GM19395 (cell line): ENCODE data around the gene SAMD7.
A peak's percentile ranks its signal among the peaks of the same experiment; 100 is the strongest.

ENCODE experiments used
- ATAC-seq: cut with Tn5 transposase; IDR thresholded peaks from one replicate; pipeline ENCODE4 v1.9.1; 2021; ENCODE audit warnings: mild to moderate bottlenecking, moderate library complexity; ENCODE audit not compliant: unreplicated experiment

The SAMD7 gene

GRCh38 chr3:169965562-169966427, 54.4 kb downstream of the SAMD7 start:
- peak; percentile 30 for ATAC-seq

DNA sequence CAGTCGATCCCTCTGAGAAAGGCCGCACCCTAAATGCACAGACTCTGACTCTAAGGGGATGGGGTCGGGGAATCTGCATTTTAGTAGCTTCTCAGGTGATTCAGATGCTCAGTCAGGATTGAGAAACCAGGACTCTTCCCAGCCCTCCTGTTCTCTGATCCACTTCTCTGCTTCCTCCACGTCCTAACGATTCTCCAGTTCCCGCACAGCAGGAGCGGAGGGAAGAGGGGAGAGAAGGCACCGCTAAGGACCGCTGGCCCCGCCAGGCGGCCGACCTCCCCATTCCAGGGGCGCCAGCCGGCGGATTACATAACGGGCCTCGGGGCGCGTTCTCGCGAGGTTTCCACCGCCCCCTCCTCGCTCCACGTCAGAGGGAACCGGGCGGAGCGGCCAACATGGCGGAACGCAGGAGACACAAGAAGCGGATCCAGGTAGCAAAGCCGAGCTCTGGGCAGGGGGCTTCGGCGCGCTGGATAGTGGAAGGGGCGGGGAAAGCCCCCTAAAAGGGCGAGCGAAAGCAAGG, 55.1 kb downstream of the SAMD7 start, which contains the start of gene SEC62:
Gene SEC62 (plus strand): TSS at position 380 of the 523 bp plus-strand sequence. CDS start 16 bp downstream, at position 396.
- peak; percentile 88 for ATAC-seq

DNA sequence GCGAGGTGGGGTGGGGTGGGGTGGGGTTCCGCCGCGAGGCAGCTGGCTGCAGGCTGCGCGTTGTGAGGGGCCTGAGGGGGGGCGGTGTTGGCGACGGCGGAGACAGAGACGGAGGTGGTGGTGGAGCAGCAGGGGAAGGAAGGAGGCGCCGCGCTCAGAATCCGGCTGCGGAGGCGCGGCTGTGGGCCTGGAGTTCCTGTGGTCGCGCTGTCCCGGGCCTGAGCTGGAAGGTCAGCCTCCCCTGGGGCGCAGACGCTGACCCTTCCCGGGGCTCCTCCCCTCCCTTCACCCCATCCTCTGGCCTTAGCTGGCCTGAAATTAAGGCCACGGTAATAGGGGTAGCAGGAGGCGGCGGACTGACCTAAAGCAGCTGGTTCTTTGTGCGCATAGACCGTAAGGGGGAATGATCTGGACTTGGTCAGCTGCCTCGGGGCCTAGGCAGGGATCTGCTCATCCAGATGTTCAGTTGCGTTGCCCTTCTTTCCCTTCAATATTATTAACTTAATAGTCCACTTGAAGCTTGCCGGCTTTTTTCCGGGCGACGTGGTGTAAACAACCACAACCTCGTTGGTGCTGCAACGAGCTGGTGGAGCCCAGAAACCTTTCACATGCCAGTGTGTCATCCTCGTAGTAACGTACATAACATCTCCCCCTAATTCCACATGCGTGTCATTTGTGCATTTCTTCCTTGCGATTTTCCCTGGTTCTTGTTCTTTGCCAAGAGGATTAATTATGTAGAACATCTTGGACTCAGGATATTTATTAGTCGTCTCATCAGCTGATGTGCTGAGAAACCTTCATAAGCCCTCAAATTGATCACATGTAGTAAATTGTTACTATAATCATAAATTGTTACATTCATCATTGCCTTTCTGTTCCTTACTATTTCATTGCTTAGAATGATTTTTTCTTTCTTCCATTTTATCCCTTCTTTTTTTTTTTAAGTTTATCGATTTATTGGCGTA, 55.9 kb downstream of the SAMD7 start:
- peak; percentile 38 for ATAC-seq

DNA sequence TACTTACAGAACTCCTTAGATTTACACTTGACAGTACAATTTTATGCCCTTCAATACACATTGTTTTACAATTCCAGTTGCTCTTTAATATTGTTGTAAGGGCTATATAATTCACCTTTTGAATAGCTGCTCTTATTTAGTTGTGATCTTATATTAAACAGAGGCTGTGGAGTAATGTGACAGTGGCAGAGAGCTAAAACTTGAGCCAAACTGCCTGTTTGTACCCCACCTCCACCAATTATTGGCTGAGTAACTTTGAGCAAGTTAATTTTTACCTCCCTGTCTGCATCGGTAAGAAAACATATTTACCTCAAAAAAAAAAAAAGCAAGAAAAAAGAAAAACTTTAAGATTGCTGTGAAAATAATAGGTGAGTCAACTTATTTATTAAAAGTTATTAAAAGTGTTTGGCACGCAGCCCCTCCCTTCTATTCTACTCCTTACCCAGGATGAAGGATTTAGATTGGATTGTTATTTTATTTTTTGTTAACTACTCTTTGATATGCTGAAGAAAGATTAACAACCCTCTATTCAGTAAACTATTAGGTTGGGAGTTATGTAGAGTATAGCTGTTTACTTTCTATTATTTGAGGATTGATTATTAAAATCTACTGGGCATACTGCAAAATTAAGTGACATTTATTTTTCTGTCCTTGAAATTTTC, 57.0 kb downstream of the SAMD7 start:
- no peak for ATAC-seq

DNA sequence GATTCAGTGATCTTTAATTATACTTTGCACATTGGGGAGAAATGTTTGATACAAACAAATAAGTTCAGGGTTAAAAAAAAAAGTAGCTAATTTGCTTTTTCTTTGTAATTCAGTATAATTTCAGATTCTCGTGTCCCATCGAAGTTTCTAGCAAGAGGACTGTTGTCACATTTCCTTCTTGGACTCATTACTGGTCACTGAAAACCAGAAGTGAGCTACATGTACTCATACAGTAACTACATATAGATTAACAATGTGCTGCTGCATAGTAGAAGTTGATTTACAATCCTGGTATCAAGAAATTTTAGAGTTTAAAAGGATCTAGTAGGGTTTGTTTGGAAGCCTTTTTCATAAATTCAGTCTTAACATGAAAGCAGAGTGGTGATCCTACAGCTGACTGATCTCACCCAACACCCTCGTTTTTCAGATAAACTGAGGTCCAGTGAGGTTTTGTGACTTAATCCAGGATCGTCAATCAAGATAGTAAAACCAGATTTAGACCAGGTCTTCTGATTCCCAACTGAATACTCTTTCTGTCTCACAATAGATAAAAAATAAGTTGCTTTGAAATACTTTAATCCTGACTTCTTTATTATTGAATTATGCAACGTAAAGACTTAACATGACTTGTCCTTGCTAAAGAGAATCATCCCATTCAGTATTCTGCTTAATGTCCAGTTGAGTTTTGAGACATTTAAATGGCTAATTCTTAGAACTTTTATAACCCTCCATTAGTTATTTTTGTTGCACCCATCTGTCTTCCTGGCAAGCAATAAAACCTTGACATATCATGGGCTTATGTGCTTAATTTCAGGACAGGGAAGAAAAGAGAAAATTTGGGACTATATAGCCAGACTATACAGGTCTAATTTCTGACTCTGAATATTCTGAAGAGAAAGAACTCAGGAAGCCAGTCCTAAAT, 58.1 kb downstream of the SAMD7 start:
- no peak for ATAC-seq

GRCh38 chr3:169970847-169971246, 59.5 kb downstream of the SAMD7 start:
- ATAC-seq, result no peak

GRCh38 chr3:169971522-169971921, 60.1 kb downstream of the SAMD7 start:
- no peak for ATAC-seq

DNA sequence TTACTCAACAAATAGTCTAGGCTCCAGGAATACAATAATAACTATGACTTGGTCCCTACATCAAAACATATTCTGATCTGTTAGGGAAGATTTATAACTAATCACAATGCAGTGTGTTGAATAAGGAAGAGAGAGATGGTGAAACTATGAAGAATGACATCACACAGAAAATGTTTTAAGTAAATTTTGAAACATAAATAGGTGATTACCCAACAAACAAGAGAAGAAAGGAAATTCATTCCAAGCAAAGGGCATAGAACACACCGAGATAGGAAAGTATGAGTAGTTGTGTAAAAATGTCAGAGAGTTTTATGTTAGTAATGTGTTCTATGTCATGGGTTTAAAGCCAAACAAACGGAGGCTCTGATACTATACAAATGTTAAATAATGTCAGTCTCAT, 68.7 kb downstream of the SAMD7 start:
- no peak for ATAC-seq

DNA sequence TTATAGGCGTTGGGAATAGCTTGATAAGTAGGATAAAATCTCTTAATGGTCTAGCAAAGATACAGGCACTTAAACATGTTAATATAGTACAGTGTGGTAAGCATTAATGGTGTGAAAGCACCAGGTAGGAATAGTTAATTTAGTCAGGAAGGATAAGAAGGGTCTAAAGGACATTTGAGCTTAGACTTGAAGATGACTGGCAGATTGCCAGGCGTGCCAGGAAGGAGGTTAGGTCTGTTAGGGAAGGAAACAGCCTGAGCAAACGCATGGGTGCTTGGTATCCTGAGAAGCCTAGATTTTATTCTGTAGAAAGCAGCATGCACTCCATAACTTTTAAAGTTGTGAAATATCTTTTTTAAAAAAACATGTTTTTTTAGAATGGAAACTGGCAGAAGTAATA, 72.9 kb downstream of the SAMD7 start:
- ATAC-seq, result no peak
